Measurements from ENCODE around the gene MAGI2. TPM values are rescaled to one million over a fixed set of nuclear protein-coding genes. Genes with fewer than 3 reads are reported as not detected.

Gene MAGI2
- total RNA-seq, 2 experiments from 2014 or later: 0.09 to 0.19 TPM

DNA sequence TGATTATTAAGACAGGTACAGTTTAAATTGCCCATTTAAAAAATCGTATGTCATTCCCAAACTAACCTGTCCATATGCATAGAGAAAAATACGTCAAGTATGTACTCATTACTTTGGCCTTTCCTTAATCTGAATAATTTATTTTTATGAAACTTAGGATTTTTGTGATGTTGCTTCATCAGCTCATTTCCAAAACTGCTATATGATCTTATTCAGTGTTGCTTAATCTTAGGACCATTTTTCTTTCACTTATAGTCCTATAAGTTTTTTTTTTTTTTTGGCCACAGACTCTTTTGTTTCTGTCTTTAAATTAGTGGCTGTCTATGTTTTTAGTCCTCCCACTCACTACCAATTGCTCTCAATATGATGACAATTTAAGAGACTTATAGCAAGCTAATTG is 1309.8 kb downstream of the MAGI2 start:
- H3K9me3 Mint-ChIP-seq (ENCODE audit: low read depth): no peaks in the 10 kb centered on the region
- no peaks in the 10 kb centered on the region for H3K36me3 Mint-ChIP-seq
- H3K4me3 Mint-ChIP-seq: no peak overlapping the region
- no peak overlapping the region for H3K27ac Mint-ChIP-seq
- ATAC-seq (no peak), DNase-seq (no peak)
- H3K4me1 Mint-ChIP-seq: no peaks in the 10 kb centered on the region
- CTCF ChIA-PET: no interaction called here
- H3K27me3 Mint-ChIP-seq: peaks cover 11% of the 10 kb centered on the region

DNA sequence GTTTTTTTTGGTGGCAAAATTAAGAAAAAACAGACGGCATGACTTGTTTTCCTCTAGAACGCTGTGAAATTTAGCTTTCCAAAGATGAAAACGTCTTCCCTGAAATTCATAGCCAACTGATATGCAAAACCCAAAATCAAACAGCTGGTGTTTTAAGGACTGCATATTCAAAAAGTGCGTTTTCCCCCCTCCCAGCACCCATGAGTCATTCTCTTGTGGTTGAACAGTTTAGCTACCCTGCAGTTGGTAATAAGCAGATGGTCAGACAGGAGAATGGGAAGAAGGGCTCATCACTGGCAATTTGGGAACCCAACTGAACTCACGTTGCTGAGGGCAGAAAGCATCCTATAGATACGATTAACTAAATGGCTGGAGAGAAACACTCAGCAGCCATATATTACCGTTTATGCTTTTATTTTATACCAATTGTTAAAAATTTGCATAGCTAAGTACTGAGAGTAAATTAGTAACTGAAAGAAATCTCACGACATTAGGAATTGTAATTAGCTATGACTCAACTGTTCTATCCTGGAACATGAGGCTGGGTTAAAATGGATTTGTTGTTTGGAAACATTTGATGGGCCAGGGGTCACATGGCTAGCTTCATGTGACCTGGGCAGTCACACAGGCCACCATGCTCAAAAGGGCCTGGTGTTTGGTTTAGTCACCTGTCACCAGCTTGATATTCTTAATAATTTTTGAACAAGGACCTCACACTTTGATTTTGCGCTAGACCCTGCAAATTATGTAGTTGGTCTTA is 1311.8 kb downstream of the MAGI2 start:
- ATAC-seq (no peak), DNase-seq (no peak)
- Mint-ChIP-seq H3K36me3 (no peaks in the 10 kb centered on the region), H3K27me3 (peaks cover 3% of the 10 kb centered on the region), H3K4me1 (no peaks in the 10 kb centered on the region), H3K4me3 (no peak overlapping the region), H3K27ac (no peak overlapping the region), H3K9me3 (ENCODE audit: low read depth) (no peaks in the 10 kb centered on the region)
- CTCF ChIA-PET: no interaction called here

- CTCF ChIA-PET: no interaction called here
- H3K4me3 Mint-ChIP-seq: no peak overlapping the region
- no peak for ATAC-seq
- no peak overlapping the region for H3K27ac Mint-ChIP-seq
- no peaks in the 10 kb centered on the region for H3K36me3 Mint-ChIP-seq
- peaks cover 3% of the 10 kb centered on the region for H3K27me3 Mint-ChIP-seq
- no peaks in the 10 kb centered on the region for H3K4me1 Mint-ChIP-seq
- no peak for DNase-seq
- no peaks in the 10 kb centered on the region for H3K9me3 Mint-ChIP-seq (ENCODE audit: low read depth)
Observed at GRCh38 chr7:78140109-78140508, 1313.4 kb downstream of the MAGI2 start.

DNA sequence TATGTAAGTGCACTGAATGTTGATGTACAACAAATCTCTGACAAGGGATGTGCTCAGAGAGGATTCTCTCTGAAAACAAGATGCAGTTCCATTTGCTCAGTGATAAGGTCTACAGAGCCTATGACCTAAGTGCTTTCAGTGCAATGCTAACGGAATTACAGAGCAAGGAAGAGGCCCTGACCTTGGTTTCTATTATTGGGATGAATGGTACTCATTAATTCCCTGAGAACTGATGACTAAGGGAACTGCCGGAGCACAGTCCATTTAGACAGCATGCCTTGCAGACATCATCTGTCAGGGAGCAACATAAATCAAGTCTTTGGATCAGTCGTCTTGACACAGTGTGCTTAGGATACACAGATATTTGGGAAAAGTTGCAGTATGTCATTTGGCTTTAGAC is 1314.1 kb downstream of the MAGI2 start:
- Mint-ChIP-seq H3K9me3 (ENCODE audit: low read depth) (no peaks in the 10 kb centered on the region), H3K27me3 (no peaks in the 10 kb centered on the region), H3K4me1 (no peaks in the 10 kb centered on the region), H3K36me3 (no peaks in the 10 kb centered on the region), H3K27ac (no peak overlapping the region), H3K4me3 (no peak overlapping the region)
- no peak for ATAC-seq
- CTCF ChIA-PET: no interaction called here
- no peak for DNase-seq

GRCh38 chr7:78134774-78135173 is 1318.7 kb downstream of the MAGI2 start:
- no peaks in the 10 kb centered on the region for H3K27me3 Mint-ChIP-seq
- H3K36me3 Mint-ChIP-seq: no peaks in the 10 kb centered on the region
- CTCF ChIA-PET: no interaction called here
- no peak overlapping the region for H3K27ac Mint-ChIP-seq
- DNase-seq (no peak), ATAC-seq (no peak)
- H3K4me1 Mint-ChIP-seq: no peaks in the 10 kb centered on the region
- no peak overlapping the region for H3K4me3 Mint-ChIP-seq
- no peaks in the 10 kb centered on the region for H3K9me3 Mint-ChIP-seq (ENCODE audit: low read depth)

- Mint-ChIP-seq H3K36me3 (no peaks in the 10 kb centered on the region), H3K4me3 (no peak overlapping the region), H3K9me3 (ENCODE audit: low read depth) (no peaks in the 10 kb centered on the region), H3K27ac (no peak overlapping the region), H3K4me1 (no peaks in the 10 kb centered on the region), H3K27me3 (no peaks in the 10 kb centered on the region)
- ATAC-seq (no peak), DNase-seq (no peak)
- CTCF ChIA-PET: no interaction called here
Observed at GRCh38 chr7:78134256-78134655, 1319.2 kb downstream of the MAGI2 start.

GRCh38 chr7:78130446-78131215 is 1322.8 kb downstream of the MAGI2 start:
- DNase-seq (no peak), ATAC-seq (no peak)
- Mint-ChIP-seq H3K27me3 (no peaks in the 10 kb centered on the region), H3K27ac (no peak overlapping the region), H3K4me1 (no peaks in the 10 kb centered on the region), H3K4me3 (no peak overlapping the region), H3K36me3 (no peaks in the 10 kb centered on the region), H3K9me3 (ENCODE audit: low read depth) (no peaks in the 10 kb centered on the region)
- CTCF ChIA-PET: no interaction called here

- H3K36me3 Mint-ChIP-seq: no peaks in the 10 kb centered on the region
- ATAC-seq (no peak), DNase-seq (no peak)
- H3K4me1 Mint-ChIP-seq: no peaks in the 10 kb centered on the region
- CTCF ChIA-PET: no interaction called here
- H3K27me3 Mint-ChIP-seq: no peaks in the 10 kb centered on the region
- no peak overlapping the region for H3K4me3 Mint-ChIP-seq
- H3K9me3 Mint-ChIP-seq (ENCODE audit: low read depth): no peaks in the 10 kb centered on the region
- H3K27ac Mint-ChIP-seq: no peak overlapping the region
Observed at GRCh38 chr7:78129865-78130264, 1323.6 kb downstream of the MAGI2 start.

GRCh38 chr7:78127009-78127408 is 1326.5 kb downstream of the MAGI2 start:
- Mint-ChIP-seq H3K36me3 (no peaks in the 10 kb centered on the region), H3K4me1 (no peaks in the 10 kb centered on the region), H3K9me3 (ENCODE audit: low read depth) (no peaks in the 10 kb centered on the region), H3K4me3 (no peak overlapping the region), H3K27ac (no peak overlapping the region), H3K27me3 (no peaks in the 10 kb centered on the region)
- DNase-seq (no peak), ATAC-seq (no peak)
- CTCF ChIA-PET: no interaction called here

- H3K36me3 Mint-ChIP-seq: no peaks in the 10 kb centered on the region
- no peak for DNase-seq
- no peaks in the 10 kb centered on the region for H3K27me3 Mint-ChIP-seq
- no peaks in the 10 kb centered on the region for H3K9me3 Mint-ChIP-seq (ENCODE audit: low read depth)
- ATAC-seq: no peak
- no peak overlapping the region for H3K27ac Mint-ChIP-seq
- no peaks in the 10 kb centered on the region for H3K4me1 Mint-ChIP-seq
- CTCF ChIA-PET: no interaction called here
- no peak overlapping the region for H3K4me3 Mint-ChIP-seq
Observed at GRCh38 chr7:78125884-78126283, 1327.6 kb downstream of the MAGI2 start.

DNA sequence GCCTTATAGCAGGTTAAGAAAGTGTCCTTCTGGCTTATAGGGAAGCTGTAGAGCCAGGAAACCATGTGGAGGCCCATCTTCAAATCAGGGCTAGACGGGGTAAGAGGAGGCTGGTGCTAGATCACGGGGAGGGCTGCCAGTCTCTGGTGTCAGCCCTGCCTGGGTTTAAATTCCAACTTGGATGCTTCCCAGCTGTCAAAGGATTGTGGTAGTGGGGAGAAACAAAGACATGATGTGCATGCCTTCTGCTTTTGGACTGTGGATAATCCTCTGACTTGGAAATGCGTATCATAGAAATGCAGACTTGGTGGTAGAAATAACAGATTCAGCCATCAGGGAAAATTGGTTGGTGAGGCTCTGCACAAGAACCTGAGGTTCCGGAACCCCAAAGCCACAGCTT is 1329.3 kb downstream of the MAGI2 start:
- no peaks in the 10 kb centered on the region for H3K9me3 Mint-ChIP-seq (ENCODE audit: low read depth)

GRCh38 chr7:78121888-78122287 is 1331.6 kb downstream of the MAGI2 start:
- H3K27ac Mint-ChIP-seq: no peak overlapping the region
- ATAC-seq: no peak
- H3K4me3 Mint-ChIP-seq: no peak overlapping the region
- no peak for DNase-seq
- CTCF ChIA-PET: no interaction called here
- H3K4me1 Mint-ChIP-seq: no peaks in the 10 kb centered on the region
- no peaks in the 10 kb centered on the region for H3K27me3 Mint-ChIP-seq
- H3K9me3 Mint-ChIP-seq (ENCODE audit: low read depth): no peaks in the 10 kb centered on the region
- H3K36me3 Mint-ChIP-seq: no peaks in the 10 kb centered on the region

More for the DNA sequence above, 1329.3 kb downstream of the MAGI2 start:
- no peak overlapping the region for H3K27ac Mint-ChIP-seq
- H3K27me3 Mint-ChIP-seq: no peaks in the 10 kb centered on the region
- CTCF ChIA-PET: no interaction called here
- H3K4me3 Mint-ChIP-seq: no peak overlapping the region
- no peak for ATAC-seq
- H3K4me1 Mint-ChIP-seq: no peaks in the 10 kb centered on the region
- no peaks in the 10 kb centered on the region for H3K36me3 Mint-ChIP-seq
- no peak for DNase-seq

GRCh38 chr7:78118470-78118869 is 1335.0 kb downstream of the MAGI2 start:
- Mint-ChIP-seq H3K9me3 (ENCODE audit: low read depth) (no peaks in the 10 kb centered on the region), H3K4me3 (no peak overlapping the region), H3K27ac (no peak overlapping the region), H3K4me1 (no peaks in the 10 kb centered on the region), H3K27me3 (peaks cover 4% of the 10 kb centered on the region), H3K36me3 (no peaks in the 10 kb centered on the region)
- CTCF ChIA-PET: no interaction called here
- ATAC-seq (no peak), DNase-seq (no peak)

GRCh38 chr7:78115876-78116275 is 1337.6 kb downstream of the MAGI2 start:
- Mint-ChIP-seq H3K4me1 (no peaks in the 10 kb centered on the region), H3K36me3 (no peaks in the 10 kb centered on the region), H3K27ac (no peak overlapping the region), H3K27me3 (peaks cover 7% of the 10 kb centered on the region), H3K9me3 (ENCODE audit: low read depth) (no peaks in the 10 kb centered on the region), H3K4me3 (no peak overlapping the region)
- DNase-seq (no peak), ATAC-seq (no peak)
- CTCF ChIA-PET: no interaction called here

All from activated CD8-positive, alpha-beta memory T cell treated with anti-CD3 and anti-CD28 coated beads, Interleukin-2, amount 10 ng/mL, durations not matched to agents 7 days and 5 days (primary cell).